Effector memory CD8-positive, alpha-beta T cell (primary cell): ENCODE measurements around the gene SLC17A8.

Experiments
- ATAC-seq: fragments of 150-1000 bp; cut with Tn5 transposase; replicated peaks from 2 replicates; pipeline ENCODE4 v1.10.0; 2021; ENCODE audit warnings: mild to moderate bottlenecking, moderate library complexity
- DNase-seq, 3 experiments: peaks; one replicate each; pipeline ENCODE4 v3.0.0; 2021
- H3K27ac Mint-ChIP-seq, 2 donors: one replicate each; pipeline ENCODE4 v1.8.0; 2022; ENCODE audit warnings: mild to moderate bottlenecking in 2 of 2, mixed read lengths in 2 of 2, moderate library complexity in 2 of 2
- H3K27me3 Mint-ChIP-seq, 2 donors: one replicate each; pipeline ENCODE4 v1.8.0; 2022; ENCODE audit warnings: mixed read lengths in 2 of 2
- H3K36me3 Mint-ChIP-seq: one replicate; pipeline ENCODE4 v1.8.0; 2022; ENCODE audit warnings: mild to moderate bottlenecking, moderate library complexity, mixed read lengths; ENCODE audit not compliant: insufficient read depth
- H3K4me1 Mint-ChIP-seq, 2 donors: one replicate each; pipeline ENCODE4 v1.8.0; 2022; ENCODE audit warnings: low read depth in 2 of 2, mixed read lengths in 2 of 2
- H3K4me3 Mint-ChIP-seq, 2 donors: one replicate each; pipeline ENCODE4 v1.8.0; 2022; ENCODE audit warnings: mild to moderate bottlenecking in 2 of 2, mixed read lengths in 2 of 2, moderate library complexity in 2 of 2
- H3K9me3 Mint-ChIP-seq, 2 donors: one replicate each; pipeline ENCODE4 v1.8.0; 2022; ENCODE audit warnings: mixed read lengths in 2 of 2

SLC17A8 gene

GRCh38 chr12:100447381-100447780 is 90.5 kb downstream of the SLC17A8 start:
- no peaks in the 10 kb centered on the region for H3K36me3 Mint-ChIP-seq
- ATAC-seq (no peak), DNase-seq (no peak)
- H3K27me3 Mint-ChIP-seq, result peaks cover 15 to 45% of the 10 kb centered on the region in 2 donors
- no peaks in the 10 kb centered on the region for H3K4me1 Mint-ChIP-seq
- no peaks in the 10 kb centered on the region for H3K9me3 Mint-ChIP-seq
- H3K4me3 Mint-ChIP-seq, result no peak overlapping the region
- H3K27ac Mint-ChIP-seq, result no peak overlapping the region

- H3K36me3 Mint-ChIP-seq, result no peaks in the 10 kb centered on the region
- no peaks in the 10 kb centered on the region for H3K9me3 Mint-ChIP-seq
- DNase-seq, result no peak
- H3K4me3 Mint-ChIP-seq, result no peak overlapping the region
- ATAC-seq, result no peak
- H3K4me1 Mint-ChIP-seq, result no peaks in the 10 kb centered on the region
- no peak overlapping the region for H3K27ac Mint-ChIP-seq
- peaks cover 15 to 45% of the 10 kb centered on the region in 2 donors for H3K27me3 Mint-ChIP-seq
These were observed 91.8 kb downstream of the SLC17A8 start for GRCh38 chr12:100448656-100449055.

GRCh38 chr12:100450735-100451134 is 93.9 kb downstream of the SLC17A8 start:
- Mint-ChIP-seq H3K9me3 (no peaks in the 10 kb centered on the region), H3K36me3 (no peaks in the 10 kb centered on the region), H3K27me3 (peaks cover 7 to 37% of the 10 kb centered on the region in 2 donors), H3K4me3 (no peak overlapping the region), H3K4me1 (no peaks in the 10 kb centered on the region), H3K27ac (no peak overlapping the region)
- ATAC-seq (no peak), DNase-seq (no peak)

- peaks cover 9 to 31% of the 10 kb centered on the region in 2 donors for H3K27me3 Mint-ChIP-seq
- DNase-seq (no peak), ATAC-seq (no peak)
- H3K36me3 Mint-ChIP-seq, result no peaks in the 10 kb centered on the region
- no peak overlapping the region for H3K4me3 Mint-ChIP-seq
- H3K9me3 Mint-ChIP-seq, result no peaks in the 10 kb centered on the region
- no peak overlapping the region for H3K27ac Mint-ChIP-seq
- H3K4me1 Mint-ChIP-seq, result no peaks in the 10 kb centered on the region
These were observed 97.1 kb downstream of the SLC17A8 start for GRCh38 chr12:100453951-100454350.

GRCh38 chr12:100455896-100456295 is 99.0 kb downstream of the SLC17A8 start:
- H3K27ac Mint-ChIP-seq, result no peak overlapping the region
- H3K36me3 Mint-ChIP-seq, result no peaks in the 10 kb centered on the region
- H3K27me3 Mint-ChIP-seq, result peaks cover 16 to 25% of the 10 kb centered on the region in 2 donors
- H3K4me3 Mint-ChIP-seq, result no peak overlapping the region
- DNase-seq (no peak), ATAC-seq (no peak)
- no peaks in the 10 kb centered on the region for H3K4me1 Mint-ChIP-seq
- H3K9me3 Mint-ChIP-seq, result no peaks in the 10 kb centered on the region

GRCh38 chr12:100458191-100458590 is 101.3 kb downstream of the SLC17A8 start:
- H3K9me3 Mint-ChIP-seq, result no peaks in the 10 kb centered on the region

GRCh38 chr12:100460702-100461101 is 103.8 kb downstream of the SLC17A8 start:
- ATAC-seq (no peak), DNase-seq (no peak)
- Mint-ChIP-seq H3K4me3 (no peak overlapping the region), H3K27ac (no peak overlapping the region), H3K27me3 (peaks cover 22 to 29% of the 10 kb centered on the region in 2 donors), H3K4me1 (no peaks in the 10 kb centered on the region), H3K9me3 (no peaks in the 10 kb centered on the region), H3K36me3 (no peaks in the 10 kb centered on the region)

More at GRCh38 chr12:100458191-100458590, 101.3 kb downstream of the SLC17A8 start:
- H3K27me3 Mint-ChIP-seq, result peaks cover 22 to 25% of the 10 kb centered on the region in 2 donors
- no peaks in the 10 kb centered on the region for H3K4me1 Mint-ChIP-seq
- no peak overlapping the region for H3K4me3 Mint-ChIP-seq
- DNase-seq (no peak), ATAC-seq (no peak)
- H3K36me3 Mint-ChIP-seq, result no peaks in the 10 kb centered on the region
- H3K27ac Mint-ChIP-seq, result no peak overlapping the region

- H3K4me1 Mint-ChIP-seq, result no peaks in the 10 kb centered on the region
- ATAC-seq, result no peak
- DNase-seq, result no peak
- H3K36me3 Mint-ChIP-seq, result no peaks in the 10 kb centered on the region
- H3K4me3 Mint-ChIP-seq, result no peak overlapping the region
- H3K9me3 Mint-ChIP-seq, result no peaks in the 10 kb centered on the region
- no peak overlapping the region for H3K27ac Mint-ChIP-seq
- H3K27me3 Mint-ChIP-seq, result peaks cover 22 to 29% of the 10 kb centered on the region in 2 donors
These were observed 104.6 kb downstream of the SLC17A8 start for GRCh38 chr12:100461330-100461973.

GRCh38 chr12:100463661-100464060 is 106.8 kb downstream of the SLC17A8 start:
- H3K9me3 Mint-ChIP-seq, result no peaks in the 10 kb centered on the region

GRCh38 chr12:100464529-100464928 is 107.7 kb downstream of the SLC17A8 start:
- Mint-ChIP-seq H3K9me3 (no peaks in the 10 kb centered on the region), H3K27ac (no peak overlapping the region), H3K27me3 (peaks cover 12 to 20% of the 10 kb centered on the region in 2 donors), H3K4me1 (no peaks in the 10 kb centered on the region), H3K4me3 (no peak overlapping the region), H3K36me3 (no peaks in the 10 kb centered on the region)
- DNase-seq (no peak), ATAC-seq (no peak)

More at GRCh38 chr12:100463661-100464060, 106.8 kb downstream of the SLC17A8 start:
- no peaks in the 10 kb centered on the region for H3K36me3 Mint-ChIP-seq
- DNase-seq (no peak), ATAC-seq (no peak)
- no peaks in the 10 kb centered on the region for H3K4me1 Mint-ChIP-seq
- no peak overlapping the region for H3K27ac Mint-ChIP-seq
- peaks cover 14 to 23% of the 10 kb centered on the region in 2 donors for H3K27me3 Mint-ChIP-seq
- no peak overlapping the region for H3K4me3 Mint-ChIP-seq

- no peaks in the 10 kb centered on the region for H3K9me3 Mint-ChIP-seq
- ATAC-seq (no peak), DNase-seq (no peak)
- peaks cover 18 to 29% of the 10 kb centered on the region in 2 donors for H3K27me3 Mint-ChIP-seq
- no peaks in the 10 kb centered on the region for H3K4me1 Mint-ChIP-seq
- no peak overlapping the region for H3K4me3 Mint-ChIP-seq
- H3K36me3 Mint-ChIP-seq, result no peaks in the 10 kb centered on the region
- no peak overlapping the region for H3K27ac Mint-ChIP-seq
These were observed 111.3 kb downstream of the SLC17A8 start for GRCh38 chr12:100468126-100468525.
